ENCODE data around the gene SNRPA.

- TF ChIP-seq CTCF (IDR thresholded peaks at IDR 0.05; ENCODE audit: low read length): no peak
- TF ChIP-seq EZH2 (IDR thresholded peaks at IDR 0.05; ENCODE audit: borderline replicate concordance, low read length): no peak
Measured at GRCh38 chr19:40811478-40812341, 60.7 kb downstream of the SNRPA start.

All from OCI-LY1 (cell line).